ENCODE results near the gene USP7.
A peak's percentile ranks its signal among the peaks of the same experiment; 100 is the strongest.

The USP7 gene

DNA sequence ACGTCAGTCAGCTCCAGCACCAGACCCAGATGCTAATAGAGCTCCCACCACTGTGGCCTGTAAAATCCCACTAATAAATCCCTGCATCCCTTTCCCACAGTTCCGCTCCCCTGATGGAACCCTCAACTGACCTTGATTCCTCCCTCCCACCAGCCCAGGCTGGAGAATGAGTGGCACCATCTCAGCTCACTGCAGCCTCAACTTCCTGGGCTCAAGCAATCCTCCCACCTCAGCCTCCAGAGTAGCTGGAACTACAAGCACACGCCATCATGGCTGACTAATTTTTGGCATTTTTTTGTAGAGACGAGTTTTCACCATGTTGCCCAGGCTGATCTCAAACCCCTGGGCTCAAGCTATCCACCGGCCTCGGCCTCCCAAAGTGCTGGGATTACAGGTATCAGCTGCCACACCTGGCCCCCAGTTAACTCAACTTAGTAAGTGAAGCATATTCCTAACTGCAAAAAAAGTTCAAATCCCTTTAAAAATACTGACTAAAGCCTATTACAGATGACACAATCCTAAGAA lies 15.6 kb downstream of the USP7 start:
- TF ChIP-seq EZH2 (optimal IDR thresholded peaks at IDR 0.05; ENCODE audit: low read depth, low read length) = no peak
- TF ChIP-seq, protein P1, sequence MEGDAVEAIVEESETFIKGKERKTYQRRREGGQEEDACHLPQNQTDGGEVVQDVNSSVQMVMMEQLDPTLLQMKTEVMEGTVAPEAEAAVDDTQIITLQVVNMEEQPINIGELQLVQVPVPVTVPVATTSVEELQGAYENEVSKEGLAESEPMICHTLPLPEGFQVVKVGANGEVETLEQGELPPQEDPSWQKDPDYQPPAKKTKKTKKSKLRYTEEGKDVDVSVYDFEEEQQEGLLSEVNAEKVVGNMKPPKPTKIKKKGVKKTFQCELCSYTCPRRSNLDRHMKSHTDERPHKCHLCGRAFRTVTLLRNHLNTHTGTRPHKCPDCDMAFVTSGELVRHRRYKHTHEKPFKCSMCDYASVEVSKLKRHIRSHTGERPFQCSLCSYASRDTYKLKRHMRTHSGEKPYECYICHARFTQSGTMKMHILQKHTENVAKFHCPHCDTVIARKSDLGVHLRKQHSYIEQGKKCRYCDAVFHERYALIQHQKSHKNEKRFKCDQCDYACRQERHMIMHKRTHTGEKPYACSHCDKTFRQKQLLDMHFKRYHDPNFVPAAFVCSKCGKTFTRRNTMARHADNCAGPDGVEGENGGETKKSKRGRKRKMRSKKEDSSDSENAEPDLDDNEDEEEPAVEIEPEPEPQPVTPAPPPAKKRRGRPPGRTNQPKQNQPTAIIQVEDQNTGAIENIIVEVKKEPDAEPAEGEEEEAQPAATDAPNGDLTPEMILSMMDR (IDR thresholded peaks at IDR 0.05; ENCODE audit: low read length) = no peak
- no peak for TF ChIP-seq EZH2phosphoT487 (IDR thresholded peaks at IDR 0.05; ENCODE audit: low read length)

DNA sequence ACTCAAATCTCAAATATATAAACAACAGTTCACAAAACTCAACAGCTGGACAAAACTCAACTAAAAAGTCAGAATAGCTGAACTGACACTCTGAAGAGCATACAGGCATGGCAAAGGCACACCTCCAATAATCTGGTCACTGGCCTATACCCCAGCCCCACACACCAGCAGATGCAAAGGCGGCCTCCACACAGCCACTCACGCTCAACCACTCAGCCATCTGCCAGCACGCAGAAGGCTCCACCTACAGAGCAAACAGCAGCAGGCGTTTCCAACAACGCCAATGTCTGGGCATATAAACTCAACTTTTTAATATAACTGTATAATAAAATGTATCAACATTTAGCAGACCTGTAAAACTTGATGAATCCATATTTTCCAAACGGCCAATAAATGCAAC lies 17.2 kb downstream of the USP7 start:
- Histone ChIP-seq H3K4me2 (ENCODE audit: low read depth, low read length) (peak overlapping the region; percentile 31; the same call in 1 of the 2 replicates), H3K9me2 (replicated peaks; ENCODE audit: insufficient read depth, low read length) (no peaks in the 10 kb centered on the region), H3K27me3 (replicated peaks; ENCODE audit: insufficient read depth, low read length) (no peaks in the 10 kb centered on the region), H3K4me1 (ENCODE audit: low read length) (peaks cover 81% of the 10 kb centered on the region), H4K20me1 (ENCODE audit: insufficient read depth, low read length) (peaks cover 99% of the 10 kb centered on the region), H3F3A (ENCODE audit: insufficient read depth, low read length) (peaks cover 33% of the 10 kb centered on the region), H3K9me3 (replicated peaks; ENCODE audit: insufficient read depth, low read length) (no peaks in the 10 kb centered on the region), H3K4me3 (ENCODE audit: low read length) (no peak overlapping the region), H3K9ac (ENCODE audit: low read length) (no peak overlapping the region), H3K79me2 (ENCODE audit: low read length) (peaks cover 100% of the 10 kb centered on the region), H3K27ac (ENCODE audit: low read length) (no peak overlapping the region), H2AFZ (ENCODE audit: low read length) (no peak overlapping the region), H3K36me3 (replicated peaks; ENCODE audit: insufficient read depth, low read length) (no peaks in the 10 kb centered on the region)
- no peak for DNase-seq
- no peak for TF ChIP-seq EZH2phosphoT487 (IDR thresholded peaks at IDR 0.05; ENCODE audit: low read length)
- TF ChIP-seq EZH2 (optimal IDR thresholded peaks at IDR 0.05; ENCODE audit: low read depth, low read length) = no peak
- TF ChIP-seq, protein P1 (IDR thresholded peaks at IDR 0.05; ENCODE audit: low read length) = no peak

More for the DNA sequence above, 15.6 kb downstream of the USP7 start:
- H3K36me3 ChIP-seq (replicated peaks; ENCODE audit: insufficient read depth, low read length) = no peaks in the 10 kb centered on the region
- H3K9me3 ChIP-seq (replicated peaks; ENCODE audit: insufficient read depth, low read length) = no peaks in the 10 kb centered on the region
- no peaks in the 10 kb centered on the region for H3K27me3 ChIP-seq (replicated peaks; ENCODE audit: insufficient read depth, low read length)
- H3K79me2 ChIP-seq (ENCODE audit: low read length) = peaks cover 100% of the 10 kb centered on the region
- H3K4me1 ChIP-seq (ENCODE audit: low read length) = peaks cover 92% of the 10 kb centered on the region
- no peak for DNase-seq
- peaks cover 99% of the 10 kb centered on the region for H4K20me1 ChIP-seq (ENCODE audit: insufficient read depth, low read length)
- no peak overlapping the region for H3K9ac ChIP-seq (ENCODE audit: low read length)
- H2AFZ ChIP-seq (ENCODE audit: low read length) = no peak overlapping the region
- peaks cover 41% of the 10 kb centered on the region for H3F3A ChIP-seq (ENCODE audit: insufficient read depth, low read length)
- peak overlapping the region; percentile 31; the same call in 1 of the 2 replicates for H3K4me2 ChIP-seq (ENCODE audit: low read depth, low read length)
- no peak overlapping the region for H3K4me3 ChIP-seq (ENCODE audit: low read length)
- H3K9me2 ChIP-seq (replicated peaks; ENCODE audit: insufficient read depth, low read length) = no peaks in the 10 kb centered on the region
- H3K27ac ChIP-seq (ENCODE audit: low read length) = no peak overlapping the region

DNA sequence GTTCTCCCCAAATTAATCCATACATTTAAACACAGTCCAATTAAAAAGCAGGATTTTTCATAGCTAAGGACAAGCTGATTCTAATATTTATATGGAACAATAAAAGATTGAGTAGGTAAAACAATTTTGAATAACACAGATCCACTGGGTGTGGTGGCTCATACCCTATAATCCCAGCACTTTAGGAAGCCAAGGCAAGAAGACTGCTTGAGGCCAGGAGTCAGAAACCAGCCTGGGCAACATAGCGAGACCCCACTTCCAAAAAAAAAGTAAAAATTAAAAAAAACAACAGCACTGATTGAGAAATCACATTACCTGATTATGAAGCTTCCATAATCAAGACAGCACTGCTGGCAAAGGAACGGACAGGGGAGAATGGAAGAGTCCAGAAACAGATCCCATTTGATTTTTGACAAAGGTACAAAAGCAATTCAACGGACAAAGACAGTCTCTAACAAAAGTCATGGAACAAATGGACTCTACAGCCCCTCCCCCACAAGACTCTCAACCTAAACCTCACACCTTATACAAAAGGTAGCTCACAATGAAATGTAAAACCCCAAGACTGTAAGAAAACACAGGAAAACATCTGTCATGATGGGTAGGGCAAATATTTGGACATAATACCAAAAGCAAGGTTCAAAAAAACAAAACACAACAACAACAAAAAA lies 17.9 kb downstream of the USP7 start:
- Histone ChIP-seq H3K27ac (ENCODE audit: low read length) (peak overlapping the region; percentile 75; the same call in 1 of the 2 replicates), H3K9ac (ENCODE audit: low read length) (no peak overlapping the region), H3K27me3 (replicated peaks; ENCODE audit: insufficient read depth, low read length) (no peaks in the 10 kb centered on the region), H3K79me2 (ENCODE audit: low read length) (peaks cover 100% of the 10 kb centered on the region), H3K9me3 (replicated peaks; ENCODE audit: insufficient read depth, low read length) (no peaks in the 10 kb centered on the region), H3K4me3 (ENCODE audit: low read length) (no peak overlapping the region), H3K4me1 (ENCODE audit: low read length) (peaks cover 80% of the 10 kb centered on the region), H3K4me2 (ENCODE audit: low read depth, low read length) (peak overlapping the region; percentile 70; the same call in 1 of the 2 replicates), H2AFZ (ENCODE audit: low read length) (no peak overlapping the region), H3K9me2 (replicated peaks; ENCODE audit: insufficient read depth, low read length) (no peaks in the 10 kb centered on the region), H4K20me1 (ENCODE audit: insufficient read depth, low read length) (peaks cover 97% of the 10 kb centered on the region), H3F3A (ENCODE audit: insufficient read depth, low read length) (peaks cover 29% of the 10 kb centered on the region), H3K36me3 (replicated peaks; ENCODE audit: insufficient read depth, low read length) (no peaks in the 10 kb centered on the region)
- no peak for TF ChIP-seq EZH2phosphoT487 (IDR thresholded peaks at IDR 0.05; ENCODE audit: low read length)
- TF ChIP-seq EZH2 (optimal IDR thresholded peaks at IDR 0.05; ENCODE audit: low read depth, low read length) = no peak
- no peak for DNase-seq
